WTC11 (cell line): ENCODE measurements around the gene KAT8. TPM values are rescaled to one million over a fixed set of nuclear protein-coding genes. Genes with fewer than 3 reads are reported as not detected.

Experiments used
- ATAC-seq: fragments of 200-7000 bp; cut with Tn5 transposase; 2 replicates; pipeline ENCODE4 v1.10.0; 2021; ENCODE audit warnings: mild to moderate bottlenecking, moderate library complexity
- CTCF ChIA-PET: fragments of 300-600 bp; sonication (Branson Sonifier 250); formaldehyde crosslinking; loops from one replicate; lab custom pipeline; 2021; ENCODE audit warnings: antibody characterized with exemption; lab: Charles Lee
- POLR2A ChIA-PET: fragments of 350-600 bp; sonication (Branson Sonifier 250); formaldehyde crosslinking; loops from one replicate; lab custom pipeline; 2021; ENCODE audit warnings: antibody characterized with exemption; lab: Charles Lee
- DNase-seq: peaks from one replicate; pipeline ENCODE4 v3.0.0; 2021; ENCODE audit warnings: low spot score
- H3K27ac Mint-ChIP-seq: 2 replicates; pipeline ENCODE4 v1.8.0; 2021; ENCODE audit warnings: mixed read lengths
- H3K27me3 Mint-ChIP-seq: 2 replicates; pipeline ENCODE4 v1.8.0; 2021; ENCODE audit warnings: low read depth, mild to moderate bottlenecking, moderate library complexity, mixed read lengths
- H3K36me3 Mint-ChIP-seq: 2 replicates; pipeline ENCODE4 v1.8.0; 2021; ENCODE audit warnings: mixed read lengths
- H3K4me1 Mint-ChIP-seq: 2 replicates; pipeline ENCODE4 v1.8.0; 2022; ENCODE audit warnings: mixed read lengths
- H3K4me3 Mint-ChIP-seq: 2 replicates; pipeline ENCODE4 v1.8.0; 2021; ENCODE audit warnings: mild to moderate bottlenecking, moderate library complexity, mixed read lengths
- H3K9me3 Mint-ChIP-seq: 2 replicates; pipeline ENCODE4 v1.8.0; 2021; ENCODE audit warnings: mixed read lengths
- AFF4 ChIP-seq: sonication (generic); formaldehyde crosslinking; IDR thresholded peaks from 2 replicates; pipeline ENCODE4 v1.8.1; 2023; ENCODE audit warnings: mild to moderate bottlenecking, missing genetic modification reagents, borderline replicate concordance
- ATF1 ChIP-seq: sonication (generic); formaldehyde crosslinking; IDR thresholded peaks from 2 replicates; pipeline ENCODE4 v1.8.1; 2023; ENCODE audit warnings: mild to moderate bottlenecking, moderate library complexity, missing genetic modification reagents
- ATF2 ChIP-seq: sonication (generic); formaldehyde crosslinking; IDR thresholded peaks from 2 replicates; pipeline ENCODE4 v1.8.1; 2022; ENCODE audit warnings: low read depth, missing genetic modification reagents, borderline replicate concordance
- ETV6 ChIP-seq: sonication (generic); formaldehyde crosslinking; IDR thresholded peaks from 2 replicates; pipeline ENCODE4 v1.8.1; 2022; ENCODE audit warnings: mild to moderate bottlenecking, missing genetic modification reagents
- GTF2I ChIP-seq: fragments of 250-450 bp; sonication (Bioruptor Pico); conservative IDR thresholded peaks from 2 replicates; pipeline ENCODE4 v1.4.0; 2021; ENCODE audit warnings: mild to moderate bottlenecking
- JAZF1 ChIP-seq: fragments of 250-450 bp; sonication (Bioruptor Pico); IDR thresholded peaks from 2 replicates; pipeline ENCODE4 v1.9.0; 2021; ENCODE audit warnings: moderate library complexity, mild to moderate bottlenecking, inconsistent platforms
- KAT7 ChIP-seq: sonication (generic); formaldehyde crosslinking; IDR thresholded peaks from 2 replicates; pipeline ENCODE4 v1.8.1; 2023; ENCODE audit warnings: missing genetic modification reagents, mild to moderate bottlenecking, borderline replicate concordance
- NFE2L1 ChIP-seq: sonication (generic); formaldehyde crosslinking; IDR thresholded peaks from 2 replicates; pipeline ENCODE4 v1.8.1; 2023; ENCODE audit warnings: missing genetic modification reagents
- NFYB ChIP-seq: sonication (generic); formaldehyde crosslinking; conservative IDR thresholded peaks from 2 replicates; pipeline ENCODE4 v1.8.0; 2022; ENCODE audit warnings: low read depth, missing genetic modification reagents
- NR1H2 ChIP-seq: sonication (generic); formaldehyde crosslinking; IDR thresholded peaks from 2 replicates; pipeline ENCODE4 v1.9.0; 2021; ENCODE audit warnings: mild to moderate bottlenecking, moderate library complexity, missing genetic modification reagents
- RELA ChIP-seq: sonication (generic); formaldehyde crosslinking; IDR thresholded peaks from 2 replicates; pipeline ENCODE4 v1.8.1; 2022; ENCODE audit warnings: missing genetic modification reagents, mild to moderate bottlenecking, borderline replicate concordance
- RORB ChIP-seq: fragments of 250-450 bp; sonication (Bioruptor Pico); IDR thresholded peaks from 2 replicates; pipeline ENCODE4 v1.9.0; 2021; ENCODE audit warnings: mild to moderate bottlenecking
- SMAD3 ChIP-seq: sonication (generic); formaldehyde crosslinking; IDR thresholded peaks from 2 replicates; pipeline ENCODE4 v1.8.0; 2022; ENCODE audit warnings: missing genetic modification reagents, mild to moderate bottlenecking, borderline replicate concordance
- TEAD1 ChIP-seq: sonication (generic); formaldehyde crosslinking; IDR thresholded peaks from 2 replicates; pipeline ENCODE4 v1.8.0; 2022; ENCODE audit warnings: mild to moderate bottlenecking, missing genetic modification reagents
- TP53 ChIP-seq: sonication (generic); formaldehyde crosslinking; IDR thresholded peaks from 2 replicates; pipeline ENCODE4 v1.8.1; 2023; ENCODE audit warnings: mild to moderate bottlenecking, missing genetic modification reagents
- ZNF532 ChIP-seq: fragments of 250-450 bp; sonication (Bioruptor Pico); IDR thresholded peaks from 2 replicates; pipeline ENCODE4 v1.9.0; 2021; ENCODE audit warnings: mild to moderate bottlenecking, borderline replicate concordance
- ZSCAN18 ChIP-seq: fragments of 250-450 bp; sonication (Bioruptor Pico); IDR thresholded peaks from 2 replicates; pipeline ENCODE4 v2.1.2; 2022; ENCODE audit warnings: mild to moderate bottlenecking, moderate library complexity
- total RNA-seq: library from RNA; stranded (reverse); gene quantifications from 3 replicates; pipeline ENCODE4 v1.2.3, GENCODE V29; 2021
- TF ChIP-seq, protein P1 (sequence below): sonication (generic); formaldehyde crosslinking; IDR thresholded peaks from 2 replicates; pipeline ENCODE4 v1.8.0; 2022; ENCODE audit warnings: mild to moderate bottlenecking, missing genetic modification reagents
- TF ChIP-seq, protein P2 (sequence below): sonication (generic); formaldehyde crosslinking; IDR thresholded peaks from 2 replicates; pipeline ENCODE4 v1.8.1; 2022; ENCODE audit warnings: mild to moderate bottlenecking, moderate library complexity, missing genetic modification reagents
- TF ChIP-seq, protein P3 (sequence below): fragments of 200-600 bp; IDR thresholded peaks from 2 replicates; pipeline ENCODE4 v1.8.0; 2022; ENCODE audit warnings: antibody characterized with exemption

The KAT8 gene
- total RNA-seq, 1 experiment from 2014 or later, result 70.8 TPM

DNA sequence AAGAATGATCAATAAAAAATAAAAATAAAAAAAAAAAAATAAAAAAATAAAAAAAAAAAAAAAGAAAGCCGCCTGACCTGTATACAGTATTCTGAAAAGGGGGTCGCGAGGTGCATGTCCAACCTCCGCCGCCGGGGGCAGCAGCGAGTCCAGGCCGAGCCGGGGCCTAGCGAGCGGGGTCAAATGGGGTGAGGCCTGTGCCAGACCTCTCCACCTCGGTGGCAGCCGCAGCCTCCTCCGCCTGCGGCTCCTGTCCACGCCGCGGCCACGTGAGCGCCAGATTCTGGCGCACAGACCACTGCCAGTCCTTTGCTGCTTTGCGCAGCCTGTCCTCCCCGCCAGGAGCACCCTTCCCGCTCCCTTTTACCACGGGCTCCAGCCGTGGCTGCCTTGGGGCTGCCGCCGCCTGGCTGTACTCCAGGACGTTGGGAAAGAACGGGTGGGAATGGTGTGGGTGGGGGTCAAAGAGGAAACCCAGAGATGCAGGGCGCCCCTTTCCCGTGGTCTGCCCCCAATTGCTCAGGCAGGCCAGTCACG, 11.7 kb upstream of the KAT8 start (continued):
- no peak for TF ChIP-seq GTF2I
- no peak for TF ChIP-seq NFE2L1 (CRISPR knock-in tag)
- no peak for TF ChIP-seq SMAD3
- TF ChIP-seq, protein P1, sequence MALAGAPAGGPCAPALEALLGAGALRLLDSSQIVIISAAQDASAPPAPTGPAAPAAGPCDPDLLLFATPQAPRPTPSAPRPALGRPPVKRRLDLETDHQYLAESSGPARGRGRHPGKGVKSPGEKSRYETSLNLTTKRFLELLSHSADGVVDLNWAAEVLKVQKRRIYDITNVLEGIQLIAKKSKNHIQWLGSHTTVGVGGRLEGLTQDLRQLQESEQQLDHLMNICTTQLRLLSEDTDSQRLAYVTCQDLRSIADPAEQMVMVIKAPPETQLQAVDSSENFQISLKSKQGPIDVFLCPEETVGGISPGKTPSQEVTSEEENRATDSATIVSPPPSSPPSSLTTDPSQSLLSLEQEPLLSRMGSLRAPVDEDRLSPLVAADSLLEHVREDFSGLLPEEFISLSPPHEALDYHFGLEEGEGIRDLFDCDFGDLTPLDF (CRISPR knock-in tag), result no peak
- TF ChIP-seq NFYB, result no peak

GRCh38 chr16:31106509-31107464, 10.7 kb upstream of the KAT8 start:
- DNase-seq (no peak), ATAC-seq (no peak)
- ChIA-PET CTCF (interaction anchor here (0.7 to 3.0 kb wide), 2 partner anchors 13 to 35 kb away, joined by 3 to 9 read pairs; no protein-coding TSS in a partner anchor), POLR2A (interaction anchor here (0.5 kb wide), 1 partner anchor 10 kb away, joined by 4 read pairs; no protein-coding TSS in a partner anchor)
- no peaks in the 10 kb centered on the region for H3K9me3 Mint-ChIP-seq
- peaks cover 9% of the 10 kb centered on the region; the same call in 1 of the 2 replicates for H3K4me1 Mint-ChIP-seq
- no peak overlapping the region for H3K27ac Mint-ChIP-seq
- peaks cover 4% of the 10 kb centered on the region for H3K27me3 Mint-ChIP-seq
- H3K36me3 Mint-ChIP-seq, result peaks cover 23% of the 10 kb centered on the region
- H3K4me3 Mint-ChIP-seq, result peak overlapping the region; percentile 74
- TF ChIP-seq, protein P2, sequence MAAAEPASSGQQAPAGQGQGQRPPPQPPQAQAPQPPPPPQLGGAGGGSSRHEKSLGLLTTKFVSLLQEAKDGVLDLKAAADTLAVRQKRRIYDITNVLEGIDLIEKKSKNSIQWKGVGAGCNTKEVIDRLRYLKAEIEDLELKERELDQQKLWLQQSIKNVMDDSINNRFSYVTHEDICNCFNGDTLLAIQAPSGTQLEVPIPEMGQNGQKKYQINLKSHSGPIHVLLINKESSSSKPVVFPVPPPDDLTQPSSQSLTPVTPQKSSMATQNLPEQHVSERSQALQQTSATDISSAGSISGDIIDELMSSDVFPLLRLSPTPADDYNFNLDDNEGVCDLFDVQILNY (CRISPR knock-in tag), result no peak
- TF ChIP-seq, protein P3, sequence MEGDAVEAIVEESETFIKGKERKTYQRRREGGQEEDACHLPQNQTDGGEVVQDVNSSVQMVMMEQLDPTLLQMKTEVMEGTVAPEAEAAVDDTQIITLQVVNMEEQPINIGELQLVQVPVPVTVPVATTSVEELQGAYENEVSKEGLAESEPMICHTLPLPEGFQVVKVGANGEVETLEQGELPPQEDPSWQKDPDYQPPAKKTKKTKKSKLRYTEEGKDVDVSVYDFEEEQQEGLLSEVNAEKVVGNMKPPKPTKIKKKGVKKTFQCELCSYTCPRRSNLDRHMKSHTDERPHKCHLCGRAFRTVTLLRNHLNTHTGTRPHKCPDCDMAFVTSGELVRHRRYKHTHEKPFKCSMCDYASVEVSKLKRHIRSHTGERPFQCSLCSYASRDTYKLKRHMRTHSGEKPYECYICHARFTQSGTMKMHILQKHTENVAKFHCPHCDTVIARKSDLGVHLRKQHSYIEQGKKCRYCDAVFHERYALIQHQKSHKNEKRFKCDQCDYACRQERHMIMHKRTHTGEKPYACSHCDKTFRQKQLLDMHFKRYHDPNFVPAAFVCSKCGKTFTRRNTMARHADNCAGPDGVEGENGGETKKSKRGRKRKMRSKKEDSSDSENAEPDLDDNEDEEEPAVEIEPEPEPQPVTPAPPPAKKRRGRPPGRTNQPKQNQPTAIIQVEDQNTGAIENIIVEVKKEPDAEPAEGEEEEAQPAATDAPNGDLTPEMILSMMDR, result no peak
- TF ChIP-seq ATF1 (no peak), KAT7 (CRISPR knock-in tag) (no peak), TEAD1 (CRISPR knock-in tag) (no peak), ZSCAN18 (CRISPR knock-in tag) (no peak), RORB (CRISPR knock-in tag) (no peak), ATF2 (CRISPR knock-in tag) (no peak), AFF4 (CRISPR knock-in tag) (no peak), NR1H2 (CRISPR knock-in tag) (no peak), RELA (CRISPR knock-in tag) (no peak), TP53 (CRISPR knock-in tag) (no peak), ETV6 (no peak), ZNF532 (CRISPR knock-in tag) (no peak), JAZF1 (CRISPR knock-in tag) (no peak)
